Smooth muscle cell (in vitro differentiated cells): ENCODE data around the gene RND3. TPM values are rescaled to one million over a fixed set of nuclear protein-coding genes. Genes with fewer than 3 reads are reported as not detected.

ENCODE experiments used
- DNase-seq: peaks from one replicate; lab custom pipeline; 2025; ENCODE audit not compliant: unreplicated experiment; lab: John Stamatoyannopoulos, UW
- H2AFZ ChIP-seq: fragments of 200-600 bp; sonication (generic); 2 replicates; pipeline ENCODE4 v1.6.0; 2016; ENCODE audit warnings: antibody characterized with exemption, low read depth, mild to moderate bottlenecking
- H3F3A ChIP-seq: fragments of 200-600 bp; sonication (generic); 2 replicates; pipeline ENCODE4 v1.6.0; 2017; ENCODE audit warnings: antibody characterized with exemption, low read depth
- H3K27ac ChIP-seq: fragments of 200-600 bp; sonication (generic); 2 replicates; pipeline ENCODE4 v1.5.1; 2016; ENCODE audit warnings: low read depth, mild to moderate bottlenecking
- H3K27me3 ChIP-seq: fragments of 200-600 bp; sonication (generic); 2 replicates; pipeline ENCODE4 v1.6.1; 2016; ENCODE audit warnings: low read depth, mild to moderate bottlenecking
- H3K36me3 ChIP-seq: fragments of 200-600 bp; sonication (generic); 2 replicates; pipeline ENCODE4 v1.5.1; 2016; ENCODE audit warnings: low read depth
- H3K4me1 ChIP-seq: fragments of 200-600 bp; sonication (generic); 2 replicates; pipeline ENCODE4 v1.5.1; 2016; ENCODE audit warnings: low read depth
- H3K4me2 ChIP-seq: fragments of 200-600 bp; sonication (generic); 2 replicates; pipeline ENCODE4 v1.6.0; 2016; ENCODE audit warnings: mild to moderate bottlenecking
- H3K4me3 ChIP-seq: fragments of 200-600 bp; sonication (generic); 2 replicates; pipeline ENCODE4 v1.5.1; 2016; ENCODE audit warnings: mild to moderate bottlenecking
- H3K79me2 ChIP-seq: fragments of 200-600 bp; sonication (generic); 2 replicates; pipeline ENCODE4 v1.6.0; 2016; ENCODE audit warnings: low read depth, mild to moderate bottlenecking
- H3K9ac ChIP-seq: fragments of 200-600 bp; sonication (generic); 2 replicates; pipeline ENCODE4 v1.6.0; 2016; ENCODE audit warnings: low read depth
- H3K9me3 ChIP-seq: fragments of 200-600 bp; sonication (generic); replicated peaks from 2 replicates; pipeline ENCODE4 v1.5.1; 2016; ENCODE audit warnings: low read depth
- H4K20me1 ChIP-seq: fragments of 200-600 bp; sonication (generic); 2 replicates; pipeline ENCODE4 v1.6.0; 2016; ENCODE audit warnings: low read depth
- CTCF ChIP-seq: fragments of 200-600 bp; sonication (generic); IDR thresholded peaks from 2 replicates; pipeline ENCODE4 v1.5.1; 2017; ENCODE audit warnings: borderline replicate concordance, mild to moderate bottlenecking, antibody characterized with exemption; ENCODE audit not compliant: insufficient read depth, poor library complexity, severe bottlenecking
- WGBS: methylation state at CpG from one replicate; pipeline ENCODE4 v1.1.7; 2016; ENCODE audit warnings: low lambda C conversion rate; 5-methylcytosine and 5-hydroxymethylcytosine counted together
- polyA plus RNA-seq: library from polyadenylated mRNA; unstranded; fragments of >200 nt; fragmentation: Nextera tagmentation; extraction: Ambion mirVana; gene quantifications from 2 replicates; pipeline ENCODE4 v1.2.1, GENCODE V29; 2016
- total RNA-seq: library from RNA; depleted of rRNA; stranded (reverse); fragments of >200 nt; gene quantifications from 2 replicates; pipeline ENCODE4 v1.2.3, GENCODE V29; 2014

Gene RND3
- total and polyA plus RNA-seq, 2 experiments from 2014 or later, result 125 to 256 TPM

DNA sequence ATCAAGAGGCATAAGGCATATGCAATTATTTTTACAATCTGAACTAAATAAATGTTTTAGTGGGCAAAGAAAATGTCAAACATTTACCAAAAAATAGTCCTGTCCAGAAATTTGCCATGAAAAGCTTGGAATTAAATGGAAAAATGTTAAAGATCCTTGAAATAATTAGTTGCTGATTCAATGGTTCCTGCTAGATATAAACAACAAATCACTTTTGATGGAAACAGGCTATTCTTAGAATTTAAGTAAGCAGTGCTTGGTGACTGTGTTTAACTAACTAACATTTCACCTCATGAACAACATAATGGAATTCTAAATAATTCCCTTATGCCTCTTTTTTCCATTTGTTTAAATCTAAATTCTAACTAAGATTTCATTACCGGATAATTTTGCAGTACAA is 3.9 kb downstream of the RND3 start:
- Histone ChIP-seq H3K9me3 (no peaks in the 10 kb centered on the region), H3K27ac (peak overlapping the region; percentile 94), H3F3A (peaks cover 15% of the 10 kb centered on the region), H3K4me1 (peaks cover 33% of the 10 kb centered on the region), H4K20me1 (peaks cover 87% of the 10 kb centered on the region), H3K4me3 (peak overlapping the region; percentile 97), H3K27me3 (no peaks in the 10 kb centered on the region), H3K79me2 (peaks cover 88% of the 10 kb centered on the region), H3K9ac (peak overlapping the region; percentile 97), H3K4me2 (peak overlapping the region; percentile 89), H2AFZ (no peak overlapping the region), H3K36me3 (no peaks in the 10 kb centered on the region)
- WGBS, result 97% methylated on average over 1 of the region's 1 CpG
- no peak for TF ChIP-seq CTCF
- DNase-seq, result no peak

DNA sequence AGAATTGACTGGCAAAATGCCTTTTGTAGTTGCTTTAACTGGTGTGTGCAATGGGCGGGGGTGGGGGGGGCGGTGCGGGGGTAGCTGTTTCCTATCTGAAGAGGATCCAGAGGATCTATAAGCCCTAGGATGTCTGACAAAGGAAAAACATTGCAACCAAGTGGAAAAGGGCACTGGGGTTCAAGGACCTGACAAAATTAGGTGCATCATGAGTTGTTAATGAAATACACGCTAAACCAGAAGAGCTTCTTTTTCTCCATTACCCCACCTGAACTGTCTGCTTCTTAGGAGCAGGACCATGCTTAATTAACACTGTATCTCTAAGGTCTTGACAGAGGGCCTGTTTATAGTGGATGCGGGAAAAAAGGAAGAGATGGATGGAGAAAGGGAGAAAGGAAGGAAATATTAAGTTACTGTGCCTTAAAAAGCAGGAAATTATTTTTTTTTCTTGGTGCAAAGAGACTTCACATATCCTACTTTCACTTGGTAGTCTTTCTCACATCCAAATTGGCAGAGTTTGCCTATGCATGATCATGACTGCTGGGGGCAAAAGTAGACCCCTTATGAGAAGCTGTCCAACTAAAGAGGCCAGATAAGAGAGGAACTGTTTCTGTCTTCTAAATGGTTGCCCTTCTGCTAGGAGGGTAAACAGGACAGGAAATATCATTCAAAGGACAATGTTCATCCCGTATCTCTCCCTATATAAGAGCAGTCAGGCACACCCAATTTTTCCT is 4.6 kb downstream of the RND3 start:
- WGBS, result 73% methylated on average over 6 of the region's 6 CpGs
- peak overlapping the region; percentile 94 for H3K27ac ChIP-seq
- H3K4me3 ChIP-seq, result peak overlapping the region; percentile 97
- H3K36me3 ChIP-seq, result no peaks in the 10 kb centered on the region
- H3F3A ChIP-seq, result peaks cover 22% of the 10 kb centered on the region
- peaks cover 95% of the 10 kb centered on the region for H3K79me2 ChIP-seq
- DNase-seq, result no peak
- no peak overlapping the region for H2AFZ ChIP-seq
- peaks cover 93% of the 10 kb centered on the region for H4K20me1 ChIP-seq
- H3K9me3 ChIP-seq, result no peaks in the 10 kb centered on the region
- no peaks in the 10 kb centered on the region for H3K27me3 ChIP-seq
- H3K9ac ChIP-seq, result peak overlapping the region; percentile 97
- peak overlapping the region; percentile 89 for H3K4me2 ChIP-seq
- no peak for TF ChIP-seq CTCF
- H3K4me1 ChIP-seq, result peaks cover 40% of the 10 kb centered on the region

GRCh38 chr2:150482111-150482510 is 5.4 kb downstream of the RND3 start:
- H3K9me3 ChIP-seq, result no peaks in the 10 kb centered on the region
- peaks cover 48% of the 10 kb centered on the region for H3K4me1 ChIP-seq
- no peak for TF ChIP-seq CTCF
- DNase-seq, result no peak
- peaks cover 29% of the 10 kb centered on the region for H3F3A ChIP-seq
- no peak overlapping the region for H3K4me3 ChIP-seq
- H4K20me1 ChIP-seq, result peaks cover 98% of the 10 kb centered on the region
- H3K79me2 ChIP-seq, result peaks cover 100% of the 10 kb centered on the region
- peak overlapping the region; percentile 89 for H3K4me2 ChIP-seq
- H2AFZ ChIP-seq, result no peak overlapping the region
- H3K9ac ChIP-seq, result no peak overlapping the region
- H3K27me3 ChIP-seq, result no peaks in the 10 kb centered on the region
- H3K27ac ChIP-seq, result peak overlapping the region; percentile 94
- no peaks in the 10 kb centered on the region for H3K36me3 ChIP-seq
